WTC11 (cell line): ENCODE data around the gene TCEAL9.

Experiments
- ATF2 ChIP-seq: sonication (generic); formaldehyde crosslinking; IDR thresholded peaks from 2 replicates; pipeline ENCODE4 v1.8.1; 2022; ENCODE audit warnings: low read depth, missing genetic modification reagents, borderline replicate concordance
- ATF3 ChIP-seq: sonication (generic); formaldehyde crosslinking; conservative IDR thresholded peaks from 2 replicates; pipeline ENCODE4 v1.8.1; 2022; ENCODE audit warnings: mild to moderate bottlenecking, missing genetic modification reagents
- CTCF ChIP-seq: fragments of 200-600 bp; IDR thresholded peaks from 2 replicates; pipeline ENCODE4 v1.8.0; 2022; ENCODE audit warnings: antibody characterized with exemption
- EMX1 ChIP-seq: fragments of 250-450 bp; sonication (Bioruptor Pico); IDR thresholded peaks from 2 replicates; pipeline ENCODE4 v1.8.0; 2021; ENCODE audit warnings: mild to moderate bottlenecking
- IRF2 ChIP-seq: sonication (generic); formaldehyde crosslinking; IDR thresholded peaks from 2 replicates; pipeline ENCODE4 v1.8.0; 2022; ENCODE audit warnings: low read depth, missing genetic modification reagents, borderline replicate concordance
- MAX ChIP-seq: sonication (generic); formaldehyde crosslinking; IDR thresholded peaks from 2 replicates; pipeline ENCODE4 v1.8.0; 2022; ENCODE audit warnings: mild to moderate bottlenecking, missing genetic modification reagents
- MLX ChIP-seq: sonication (generic); formaldehyde crosslinking; IDR thresholded peaks from 2 replicates; pipeline ENCODE4 v1.8.1; 2023; ENCODE audit warnings: mild to moderate bottlenecking, missing genetic modification reagents, moderate library complexity
- NR1H2 ChIP-seq: sonication (generic); formaldehyde crosslinking; IDR thresholded peaks from 2 replicates; pipeline ENCODE4 v1.9.0; 2021; ENCODE audit warnings: mild to moderate bottlenecking, moderate library complexity, missing genetic modification reagents
- SP1 ChIP-seq: sonication (generic); formaldehyde crosslinking; conservative IDR thresholded peaks from 2 replicates; pipeline ENCODE4 v1.8.1; 2022; ENCODE audit warnings: missing genetic modification reagents
- ZNF232 ChIP-seq: sonication (generic); formaldehyde crosslinking; IDR thresholded peaks from 2 replicates; pipeline ENCODE4 v1.8.0; 2022; ENCODE audit warnings: mild to moderate bottlenecking, missing genetic modification reagents
- ZSCAN18 ChIP-seq: fragments of 250-450 bp; sonication (Bioruptor Pico); IDR thresholded peaks from 2 replicates; pipeline ENCODE4 v2.1.2; 2022; ENCODE audit warnings: mild to moderate bottlenecking, moderate library complexity

- TF ChIP-seq MAX (CRISPR knock-in tag) (peak; percentile 51; the same call in 1 of the 2 replicates), ZNF232 (CRISPR knock-in tag) (no peak), CTCF (no peak), ATF2 (CRISPR knock-in tag) (no peak), NR1H2 (CRISPR knock-in tag) (no peak), EMX1 (CRISPR knock-in tag) (no peak), IRF2 (CRISPR knock-in tag) (no peak), ATF3 (CRISPR knock-in tag) (no peak), MLX (no peak), SP1 (no peak), ZSCAN18 (no peak)
Observed at GRCh38 chrX:103404231-103405008, 48.1 kb downstream of the TCEAL9 start.
